ENCODE measurements around the gene HTT. TPM values are rescaled to one million over a fixed set of nuclear protein-coding genes. Genes with fewer than 3 reads are reported as not detected.

The HTT gene
- total RNA-seq, 1 experiment from 2014 or later: 19.1 TPM

DNA sequence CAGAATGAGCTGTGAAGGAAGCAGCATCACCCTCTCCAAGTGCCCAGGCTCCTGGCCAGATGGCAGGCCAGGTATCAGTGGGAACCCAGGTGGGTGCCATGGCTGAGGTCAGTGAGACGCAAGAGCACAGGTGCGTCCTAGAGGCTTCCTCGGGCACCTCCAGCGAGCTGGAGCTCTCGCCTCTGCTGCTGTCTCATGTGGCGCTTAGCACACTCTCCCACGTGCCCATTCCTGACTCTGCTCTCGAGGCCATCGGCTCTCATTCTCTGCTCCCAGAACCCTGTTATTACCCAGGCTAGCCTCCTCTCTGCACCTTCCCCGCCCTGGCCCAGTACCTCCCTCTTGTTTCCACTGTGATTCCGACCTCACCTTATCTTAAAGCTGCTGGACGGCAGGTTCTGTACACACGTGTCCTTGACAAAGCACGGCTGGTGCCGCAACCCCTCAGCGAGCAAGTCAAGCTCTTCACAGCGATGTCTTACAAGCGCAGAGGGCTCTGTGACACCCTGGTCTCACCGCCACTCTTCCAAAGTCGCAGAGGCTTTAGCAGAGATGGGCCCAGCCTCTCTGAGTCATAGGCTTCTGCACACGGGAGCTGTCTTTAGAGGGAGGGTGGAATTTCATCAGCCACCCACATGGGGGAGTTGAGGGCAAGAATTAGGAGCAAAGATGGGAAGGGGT lies 159.1 kb downstream of the HTT start:
- no peak for DNase-seq (ENCODE audit: low read depth)

DNA sequence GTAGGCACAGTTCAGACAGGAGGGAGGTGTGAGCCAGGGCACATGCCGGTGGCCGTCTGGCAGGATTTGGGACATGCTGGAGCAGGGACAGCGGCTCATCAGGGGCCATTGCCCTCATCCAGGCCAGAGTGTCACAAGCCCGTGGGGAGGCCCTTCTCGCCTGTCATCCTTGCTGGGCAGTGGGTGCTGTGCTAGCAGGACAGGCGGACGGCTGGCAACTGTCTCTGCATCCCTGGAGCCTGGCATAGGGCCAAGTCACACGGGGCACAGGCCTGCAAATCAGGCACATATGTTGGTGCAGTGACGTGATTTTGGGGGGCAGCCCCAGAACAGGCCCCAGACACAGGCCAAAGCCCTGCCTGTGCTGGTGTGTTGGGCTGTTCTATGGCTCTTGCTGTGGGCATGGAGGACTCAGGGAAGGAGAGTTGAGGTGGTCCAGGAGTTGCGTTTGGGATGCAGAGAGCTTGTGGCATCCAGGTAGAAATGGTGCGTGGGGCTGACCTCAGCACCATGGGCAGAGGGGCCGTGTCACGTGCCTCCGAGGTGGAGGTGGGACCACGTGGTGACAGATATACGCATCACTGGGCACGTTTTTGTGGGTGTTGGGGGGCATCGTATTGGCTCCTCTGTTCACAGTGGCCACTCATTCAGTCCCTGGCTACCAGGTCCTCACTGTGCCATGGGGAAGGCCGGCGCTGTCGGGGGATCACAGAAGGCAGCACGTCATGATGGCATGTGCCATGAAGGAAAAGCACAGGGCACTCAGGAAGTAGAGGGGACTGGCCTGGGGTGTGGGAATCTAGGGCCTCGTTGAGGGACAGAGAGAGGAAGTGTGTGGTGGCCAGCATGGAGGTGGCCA lies 159.9 kb downstream of the HTT start:
- DNase-seq (ENCODE audit: low read depth): no peak

DNA sequence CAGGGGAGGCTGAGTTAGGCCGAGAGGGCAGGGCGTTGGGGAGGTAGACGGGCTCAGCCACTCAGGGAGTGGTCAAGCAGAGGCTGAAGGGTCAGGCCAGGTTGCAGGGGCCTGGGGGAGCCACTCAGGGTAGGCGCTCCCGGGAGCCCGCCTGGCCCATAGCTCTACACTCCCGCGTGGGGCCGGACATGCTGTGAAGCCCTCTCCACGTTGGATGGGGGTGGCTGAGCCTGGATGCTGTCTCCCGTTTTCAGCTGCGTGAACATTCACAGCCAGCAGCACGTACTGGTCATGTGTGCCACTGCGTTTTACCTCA lies 160.5 kb downstream of the HTT start:
- DNase-seq (ENCODE audit: low read depth): no peak

DNA sequence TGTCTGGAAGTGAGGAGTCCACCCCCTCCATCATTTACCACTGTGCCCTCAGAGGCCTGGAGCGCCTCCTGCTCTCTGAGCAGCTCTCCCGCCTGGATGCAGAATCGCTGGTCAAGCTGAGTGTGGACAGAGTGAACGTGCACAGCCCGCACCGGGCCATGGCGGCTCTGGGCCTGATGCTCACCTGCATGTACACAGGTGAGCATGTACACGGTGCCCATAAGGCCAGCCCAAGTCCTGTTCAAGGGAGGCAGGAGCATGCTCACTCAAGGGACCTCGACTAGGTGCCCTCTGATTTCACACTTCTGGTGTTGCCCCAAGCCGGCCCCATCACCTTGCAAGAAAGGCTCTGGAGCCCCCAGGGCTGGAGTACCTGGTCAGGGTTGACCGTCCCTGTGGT lies 161.1 kb downstream of the HTT start:
- no peak for DNase-seq (ENCODE audit: low read depth)

DNA sequence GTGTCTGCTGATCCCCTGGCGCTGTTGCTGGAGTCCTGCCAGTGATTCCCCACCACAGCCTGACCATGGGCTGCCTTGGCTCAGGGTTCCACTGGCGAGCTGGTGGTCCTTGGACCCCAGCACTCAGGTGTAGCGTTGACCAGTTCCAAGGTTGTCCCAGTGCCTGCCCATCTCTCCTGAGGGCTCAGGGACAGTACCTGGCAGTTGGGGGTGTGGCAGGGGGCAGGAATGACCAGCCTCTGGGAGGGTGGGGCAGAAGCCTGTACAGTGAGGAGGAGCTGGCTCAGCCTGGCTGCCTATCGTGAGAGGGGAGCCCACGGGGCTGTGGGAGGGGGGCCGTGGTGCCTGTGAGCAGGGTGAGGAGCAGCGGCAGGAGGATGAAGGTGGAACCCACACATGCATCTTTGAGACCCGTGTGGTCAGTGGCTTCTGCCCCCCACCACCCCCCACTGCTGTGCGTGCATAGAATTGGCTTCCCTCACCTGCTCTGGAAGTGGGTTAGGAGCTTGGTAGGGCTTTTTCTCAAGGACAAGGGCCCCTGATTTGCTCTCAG lies 161.9 kb downstream of the HTT start:
- DNase-seq (ENCODE audit: low read depth): no peak

DNA sequence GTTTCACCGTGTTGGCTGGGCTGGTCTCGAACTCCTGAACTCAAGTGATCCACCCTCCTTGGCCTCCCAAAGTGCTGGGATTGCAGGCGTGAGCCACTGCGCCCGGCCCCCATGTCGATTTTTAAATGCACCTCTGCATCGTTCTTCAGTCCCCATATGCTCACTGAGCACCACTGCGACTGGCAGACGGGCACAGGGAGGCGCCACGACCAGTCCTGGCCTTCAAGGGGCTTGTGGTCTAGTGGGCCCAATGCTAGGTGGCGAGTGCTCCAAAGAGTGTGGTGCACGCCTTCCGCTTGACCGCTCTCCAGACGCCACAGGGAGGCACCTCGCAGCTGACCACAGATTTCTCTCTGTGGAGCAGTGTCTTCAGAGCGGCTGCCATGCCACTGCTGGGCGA lies 162.8 kb downstream of the HTT start:
- no peak for DNase-seq (ENCODE audit: low read depth)

DNA sequence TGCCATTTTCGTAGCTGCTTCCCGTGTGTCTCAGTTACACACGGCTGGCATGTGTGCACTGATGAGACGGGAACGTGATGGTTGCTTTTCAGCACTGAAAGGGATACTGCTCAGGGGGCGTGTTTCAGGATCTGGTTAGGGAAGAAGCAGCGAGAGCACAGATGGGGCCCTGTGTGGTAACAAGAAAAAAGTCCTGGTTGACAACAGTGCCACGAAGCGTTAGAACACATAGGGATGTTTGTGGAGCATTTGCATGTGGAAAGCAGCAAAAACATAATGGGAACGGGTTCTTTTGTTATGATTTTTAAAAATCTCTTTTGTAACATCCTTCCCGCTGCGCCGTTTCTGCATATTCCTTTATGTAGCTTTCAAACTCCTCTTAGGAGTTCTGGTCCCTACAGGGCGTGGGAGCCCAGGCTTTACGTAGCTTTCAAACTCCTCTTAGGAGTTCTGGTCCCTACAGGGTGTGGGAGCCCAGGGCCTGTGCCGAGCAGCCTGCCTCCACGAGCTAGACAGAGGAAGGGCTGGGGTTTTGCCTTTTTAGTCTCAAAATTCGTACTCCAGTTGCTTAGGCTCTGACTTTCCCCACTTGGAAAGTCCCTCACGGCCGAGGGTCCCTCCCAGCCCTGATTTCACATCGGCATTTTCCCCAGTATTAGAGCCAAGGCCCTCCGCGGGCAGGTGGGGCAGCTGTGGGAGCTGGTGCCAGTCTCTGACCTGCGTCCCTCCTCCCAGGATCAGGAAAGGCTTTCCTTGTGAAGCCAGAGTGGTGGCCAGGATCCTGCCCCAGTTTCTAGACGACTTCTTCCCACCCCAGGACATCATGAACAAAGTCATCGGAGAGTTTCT lies 163.5 kb downstream of the HTT start:
- no peak for DNase-seq (ENCODE audit: low read depth)

DNA sequence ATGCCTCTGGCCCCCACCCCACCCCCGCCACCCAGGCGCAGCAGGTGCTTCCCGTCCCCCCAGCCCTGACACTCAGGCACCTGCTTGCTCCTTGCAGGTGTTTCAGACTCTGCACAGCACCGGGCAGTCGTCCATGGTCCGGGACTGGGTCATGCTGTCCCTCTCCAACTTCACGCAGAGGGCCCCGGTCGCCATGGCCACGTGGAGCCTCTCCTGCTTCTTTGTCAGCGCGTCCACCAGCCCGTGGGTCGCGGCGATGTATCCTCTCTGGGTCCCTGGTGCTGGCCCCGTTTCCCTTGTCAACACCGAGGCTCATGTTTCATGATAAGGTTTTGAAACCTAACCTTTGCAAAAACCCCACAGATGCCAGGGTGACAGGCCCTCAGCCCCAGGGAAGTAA lies 164.2 kb downstream of the HTT start:
- no peak for DNase-seq (ENCODE audit: low read depth)

DNA sequence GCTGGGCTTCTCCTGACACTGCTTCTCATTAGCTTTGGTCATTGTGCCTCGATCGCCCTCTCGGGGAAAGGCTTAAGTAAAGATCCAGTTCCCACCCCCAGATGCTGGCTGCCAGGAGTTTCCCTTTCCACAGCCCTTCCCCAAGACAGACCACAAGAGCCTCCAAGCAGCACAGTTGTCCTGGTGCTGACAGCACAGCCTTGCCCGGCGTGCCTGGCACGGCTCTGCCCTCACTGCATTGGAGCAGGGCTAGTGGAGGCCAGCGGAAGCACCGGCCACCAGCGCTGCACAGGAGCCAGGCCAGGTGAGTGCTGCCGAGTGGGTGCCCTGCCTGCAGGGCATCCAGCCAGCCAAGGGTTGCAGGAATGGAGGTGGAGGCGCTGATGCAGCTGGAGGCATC lies 164.8 kb downstream of the HTT start:
- DNase-seq (ENCODE audit: low read depth): no peak

DNA sequence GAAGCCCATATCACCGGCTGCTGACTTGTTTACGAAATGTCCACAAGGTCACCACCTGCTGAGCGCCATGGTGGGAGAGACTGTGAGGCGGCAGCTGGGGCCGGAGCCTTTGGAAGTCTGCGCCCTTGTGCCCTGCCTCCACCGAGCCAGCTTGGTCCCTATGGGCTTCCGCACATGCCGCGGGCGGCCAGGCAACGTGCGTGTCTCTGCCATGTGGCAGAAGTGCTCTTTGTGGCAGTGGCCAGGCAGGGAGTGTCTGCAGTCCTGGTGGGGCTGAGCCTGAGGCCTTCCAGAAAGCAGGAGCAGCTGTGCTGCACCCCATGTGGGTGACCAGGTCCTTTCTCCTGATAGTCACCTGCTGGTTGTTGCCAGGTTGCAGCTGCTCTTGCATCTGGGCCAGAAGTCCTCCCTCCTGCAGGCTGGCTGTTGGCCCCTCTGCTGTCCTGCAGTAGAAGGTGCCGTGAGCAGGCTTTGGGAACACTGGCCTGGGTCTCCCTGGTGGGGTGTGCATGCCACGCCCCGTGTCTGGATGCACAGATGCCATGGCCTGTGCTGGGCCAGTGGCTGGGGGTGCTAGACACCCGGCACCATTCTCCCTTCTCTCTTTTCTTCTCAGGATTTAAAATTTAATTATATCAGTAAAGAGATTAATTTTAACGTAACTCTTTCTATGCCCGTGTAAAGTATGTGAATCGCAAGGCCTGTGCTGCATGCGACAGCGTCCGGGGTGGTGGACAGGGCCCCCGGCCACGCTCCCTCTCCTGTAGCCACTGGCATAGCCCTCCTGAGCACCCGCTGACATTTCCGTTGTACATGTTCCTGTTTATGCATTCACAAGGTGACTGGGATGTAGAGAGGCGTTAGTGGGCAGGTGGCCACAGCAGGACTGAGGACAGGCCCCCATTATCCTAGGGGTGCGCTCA lies 165.8 kb downstream of the HTT start:
- no peak for DNase-seq (ENCODE audit: low read depth)

DNA sequence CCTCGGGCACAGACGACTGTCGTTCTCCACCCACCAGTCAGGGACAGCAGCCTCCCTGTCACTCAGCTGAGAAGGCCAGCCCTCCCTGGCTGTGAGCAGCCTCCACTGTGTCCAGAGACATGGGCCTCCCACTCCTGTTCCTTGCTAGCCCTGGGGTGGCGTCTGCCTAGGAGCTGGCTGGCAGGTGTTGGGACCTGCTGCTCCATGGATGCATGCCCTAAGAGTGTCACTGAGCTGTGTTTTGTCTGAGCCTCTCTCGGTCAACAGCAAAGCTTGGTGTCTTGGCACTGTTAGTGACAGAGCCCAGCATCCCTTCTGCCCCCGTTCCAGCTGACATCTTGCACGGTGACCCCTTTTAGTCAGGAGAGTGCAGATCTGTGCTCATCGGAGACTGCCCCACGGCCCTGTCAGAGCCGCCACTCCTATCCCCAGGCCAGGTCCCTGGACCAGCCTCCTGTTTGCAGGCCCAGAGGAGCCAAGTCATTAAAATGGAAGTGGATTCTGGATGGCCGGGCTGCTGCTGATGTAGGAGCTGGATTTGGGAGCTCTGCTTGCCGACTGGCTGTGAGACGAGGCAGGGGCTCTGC lies 166.5 kb downstream of the HTT start:
- no peak for DNase-seq (ENCODE audit: low read depth)

DNA sequence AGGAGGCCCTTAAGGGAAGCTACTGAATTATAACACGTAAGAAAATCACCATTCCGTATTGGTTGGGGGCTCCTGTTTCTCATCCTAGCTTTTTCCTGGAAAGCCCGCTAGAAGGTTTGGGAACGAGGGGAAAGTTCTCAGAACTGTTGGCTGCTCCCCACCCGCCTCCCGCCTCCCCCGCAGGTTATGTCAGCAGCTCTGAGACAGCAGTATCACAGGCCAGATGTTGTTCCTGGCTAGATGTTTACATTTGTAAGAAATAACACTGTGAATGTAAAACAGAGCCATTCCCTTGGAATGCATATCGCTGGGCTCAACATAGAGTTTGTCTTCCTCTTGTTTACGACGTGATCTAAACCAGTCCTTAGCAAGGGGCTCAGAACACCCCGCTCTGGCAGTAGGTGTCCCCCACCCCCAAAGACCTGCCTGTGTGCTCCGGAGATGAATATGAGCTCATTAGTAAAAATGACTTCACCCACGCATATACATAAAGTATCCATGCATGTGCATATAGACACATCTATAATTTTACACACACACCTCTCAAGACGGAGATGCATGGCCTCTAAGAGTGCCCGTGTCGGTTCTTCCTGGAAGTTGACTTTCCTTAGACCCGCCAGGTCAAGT lies 167.5 kb downstream of the HTT start:
- DNase-seq (ENCODE audit: low read depth): no peak

DNA sequence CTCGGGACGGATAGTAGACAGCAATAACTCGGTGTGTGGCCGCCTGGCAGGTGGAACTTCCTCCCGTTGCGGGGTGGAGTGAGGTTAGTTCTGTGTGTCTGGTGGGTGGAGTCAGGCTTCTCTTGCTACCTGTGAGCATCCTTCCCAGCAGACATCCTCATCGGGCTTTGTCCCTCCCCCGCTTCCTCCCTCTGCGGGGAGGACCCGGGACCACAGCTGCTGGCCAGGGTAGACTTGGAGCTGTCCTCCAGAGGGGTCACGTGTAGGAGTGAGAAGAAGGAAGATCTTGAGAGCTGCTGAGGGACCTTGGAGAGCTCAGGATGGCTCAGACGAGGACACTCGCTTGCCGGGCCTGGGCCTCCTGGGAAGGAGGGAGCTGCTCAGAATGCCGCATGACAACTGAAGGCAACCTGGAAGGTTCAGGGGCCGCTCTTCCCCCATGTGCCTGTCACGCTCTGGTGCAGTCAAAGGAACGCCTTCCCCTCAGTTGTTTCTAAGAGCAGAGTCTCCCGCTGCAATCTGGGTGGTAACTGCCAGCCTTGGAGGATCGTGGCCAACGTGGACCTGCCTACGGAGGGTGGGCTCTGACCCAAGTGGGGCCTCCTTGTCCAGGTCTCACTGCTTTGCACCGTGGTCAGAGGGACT lies 168.8 kb downstream of the HTT start:
- no peak for DNase-seq (ENCODE audit: low read depth)

DNA sequence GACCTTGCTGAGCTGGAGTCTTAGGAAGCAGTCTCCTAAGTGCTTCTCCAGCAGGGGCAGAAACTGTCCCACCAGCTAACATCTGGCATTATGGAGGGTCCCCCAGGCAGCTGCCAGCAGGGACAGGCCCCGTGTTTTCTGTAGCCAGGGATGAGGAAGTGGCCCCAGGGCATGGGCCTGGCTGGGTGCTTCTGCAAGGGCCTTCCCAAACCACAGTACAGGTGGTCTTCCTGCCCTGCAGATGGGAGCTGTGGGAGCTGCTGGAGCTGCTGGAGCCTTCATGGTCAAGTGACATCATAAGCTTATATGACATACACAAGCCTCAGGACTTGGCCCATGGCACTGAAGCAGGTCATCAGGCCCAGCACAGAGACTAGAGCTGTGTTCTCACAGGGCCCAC lies 169.5 kb downstream of the HTT start:
- no peak for DNase-seq (ENCODE audit: low read depth)

DNA sequence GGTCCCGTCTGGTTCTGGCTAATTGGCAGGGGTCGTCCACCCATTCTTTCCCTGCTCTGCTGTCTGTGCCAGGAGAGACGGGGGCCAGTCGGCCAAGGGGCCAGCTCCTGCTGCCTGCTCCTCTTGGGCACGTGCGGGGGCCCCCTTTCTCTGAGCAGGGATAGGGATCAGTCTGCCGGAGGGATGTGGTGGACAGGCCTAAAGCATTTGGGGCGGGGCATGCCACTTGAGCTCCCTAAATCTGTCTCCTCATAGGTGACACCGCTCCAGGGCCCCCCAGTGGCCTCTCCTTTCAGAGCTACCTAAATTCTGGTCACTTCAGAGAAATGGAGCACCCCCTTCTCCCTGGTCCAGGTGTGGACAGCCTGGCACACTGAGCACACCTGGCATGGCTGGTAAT lies 170.3 kb downstream of the HTT start:
- DNase-seq (ENCODE audit: low read depth): no peak

DNA sequence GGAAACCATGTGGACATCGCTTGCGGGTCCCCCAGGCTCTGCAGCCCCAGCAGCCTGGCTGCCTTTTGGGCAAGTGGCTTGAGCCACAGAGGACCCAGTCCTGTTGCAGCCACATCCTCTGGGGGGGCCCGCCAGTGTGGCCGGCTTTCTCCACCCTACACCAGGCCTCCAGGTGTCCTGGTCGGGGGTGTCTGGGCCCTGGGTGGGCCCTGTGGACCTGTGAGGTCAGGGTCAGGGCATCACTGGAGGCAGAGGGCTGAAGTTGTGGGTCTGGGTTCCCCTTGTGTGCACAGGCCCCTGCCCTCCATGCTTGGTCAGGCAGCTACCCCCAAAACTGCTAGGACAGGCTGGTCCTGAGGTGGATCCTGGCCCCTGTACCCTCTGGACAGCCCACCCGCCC lies 171.2 kb downstream of the HTT start:
- no peak for DNase-seq (ENCODE audit: low read depth)

DNA sequence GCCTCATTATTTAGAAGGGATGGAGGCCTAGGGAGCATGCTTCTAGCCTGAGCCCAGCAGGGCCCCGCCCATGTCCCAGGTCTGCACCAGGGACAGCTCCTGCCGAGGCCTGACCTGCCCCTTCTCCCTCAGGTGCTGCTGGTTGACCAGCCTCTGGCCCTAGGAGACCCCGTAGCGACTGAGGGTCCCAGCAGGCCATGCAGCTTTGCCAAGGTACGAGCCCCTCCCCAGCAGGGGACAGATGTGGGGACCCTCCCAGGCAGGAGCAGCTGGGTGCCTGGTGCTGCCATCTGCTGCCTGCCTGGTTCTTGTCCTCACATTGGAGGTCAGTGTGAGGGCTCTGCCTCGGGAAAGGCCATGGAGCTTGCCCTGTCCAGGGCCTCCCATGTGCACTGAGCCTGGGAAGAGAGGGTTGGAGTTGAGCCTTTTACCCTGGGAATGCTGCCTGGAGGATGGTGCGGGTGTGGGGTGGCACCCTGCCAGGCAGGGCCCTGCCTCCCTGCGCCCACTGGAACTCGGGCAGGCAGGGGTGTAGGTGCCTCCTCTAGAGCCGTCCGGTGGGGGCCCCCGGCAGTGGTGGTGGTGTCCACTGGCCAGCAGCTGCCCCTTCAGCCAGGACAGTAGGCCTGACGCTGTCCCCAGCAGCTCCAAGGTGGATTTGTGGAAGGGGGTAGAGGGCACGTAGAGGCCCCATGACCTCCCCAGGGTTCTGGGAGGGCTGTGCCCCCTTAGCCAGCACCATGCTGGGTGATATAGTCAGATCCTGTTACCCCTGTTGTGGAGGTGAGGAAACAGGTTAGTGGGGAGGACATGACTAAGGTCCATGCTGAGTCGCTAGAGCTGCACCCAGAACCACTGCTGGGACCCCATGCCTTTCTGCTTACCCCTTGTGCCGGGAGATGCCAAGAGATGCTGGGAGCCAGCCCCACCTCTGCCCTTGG lies 172.2 kb downstream of the HTT start:
- no peak for DNase-seq (ENCODE audit: low read depth)
